Endothelial cell (in vitro differentiated cells): Measurements from ENCODE around the gene DLX6. TPM values are rescaled to one million over a fixed set of nuclear protein-coding genes. Genes with fewer than 3 reads are reported as not detected.
"Not testable (repeated sequence)": the region's sequence is repeated elsewhere in the genome, so short reads cannot be mapped to it uniquely, and the experiment has no call there.

Experiments used
- DNase-seq: peaks from one replicate; pipeline ENCODE4 v3.0.0; 2021; ENCODE audit warnings: low spot score
- H3K27ac Mint-ChIP-seq: one replicate; pipeline ENCODE4 v1.8.0; 2021; ENCODE audit warnings: mixed read lengths, inconsistent platforms; ENCODE audit not compliant: unreplicated experiment
- H3K27me3 Mint-ChIP-seq: one replicate; pipeline ENCODE4 v1.8.0; 2021; ENCODE audit warnings: mild to moderate bottlenecking, moderate library complexity, mixed read lengths, inconsistent platforms; ENCODE audit not compliant: unreplicated experiment
- H3K36me3 Mint-ChIP-seq: one replicate; pipeline ENCODE4 v1.8.0; 2021; ENCODE audit warnings: mild to moderate bottlenecking, low read depth, mixed read lengths, inconsistent platforms; ENCODE audit not compliant: unreplicated experiment
- H3K4me1 Mint-ChIP-seq: one replicate; pipeline ENCODE4 v1.8.0; 2021; ENCODE audit warnings: mild to moderate bottlenecking, mixed read lengths, inconsistent platforms; ENCODE audit not compliant: unreplicated experiment
- H3K4me3 Mint-ChIP-seq: one replicate; pipeline ENCODE4 v1.8.0; 2021; ENCODE audit warnings: mild to moderate bottlenecking, mixed read lengths, inconsistent platforms; ENCODE audit not compliant: unreplicated experiment
- H3K9me3 Mint-ChIP-seq: one replicate; pipeline ENCODE4 v1.8.0; 2021; ENCODE audit warnings: mixed read lengths, inconsistent platforms; ENCODE audit not compliant: unreplicated experiment
- CTCF ChIP-seq: fragments of 200-600 bp; sonication (generic); IDR thresholded peaks from one replicate; pipeline ENCODE4 v1.5.0; 2021; ENCODE audit warnings: antibody characterized with exemption; ENCODE audit not compliant: unreplicated experiment
- total RNA-seq: library from RNA; stranded (reverse); fragmentation: NEBNext Ultra II Directional; extraction: Animal tissue kit (Norgen Biotek cat#: 25700); gene quantifications from one replicate; pipeline ENCODE4 v1.2.1, GENCODE V29; 2021; ENCODE audit not compliant: unreplicated experiment

The DLX6 gene
- total RNA-seq, 1 donor from 2014 or later, result not detected

GRCh38 chr7:97027427-97028234 lies 22.3 kb downstream of the DLX6 start:
- H3K9me3 Mint-ChIP-seq, result no peaks in the 10 kb centered on the region
- no peak overlapping the region for H3K27ac Mint-ChIP-seq
- peak overlapping the region; percentile 83 for H3K4me3 Mint-ChIP-seq
- DNase-seq, result peak; percentile 77
- H3K36me3 Mint-ChIP-seq, result no peaks in the 10 kb centered on the region
- peak; percentile 81 for TF ChIP-seq CTCF
- H3K27me3 Mint-ChIP-seq, result peaks cover 18% of the 10 kb centered on the region
- H3K4me1 Mint-ChIP-seq, result peaks cover 37% of the 10 kb centered on the region

- H3K4me3 Mint-ChIP-seq, H3K27me3 Mint-ChIP-seq, H3K4me1 Mint-ChIP-seq, H3K27ac Mint-ChIP-seq, H3K36me3 Mint-ChIP-seq, H3K9me3 Mint-ChIP-seq, DNase-seq: not testable (repeated sequence)
Measured at GRCh38 chr7:97034213-97034852, 29.0 kb downstream of the DLX6 start.

GRCh38 chr7:97039374-97040065 lies 34.2 kb downstream of the DLX6 start:
- DNase-seq, result no peak
- TF ChIP-seq CTCF, result no peak
- no peak overlapping the region for H3K27ac Mint-ChIP-seq
- peaks cover 2% of the 10 kb centered on the region for H3K27me3 Mint-ChIP-seq
- no peaks in the 10 kb centered on the region for H3K36me3 Mint-ChIP-seq
- no peaks in the 10 kb centered on the region for H3K9me3 Mint-ChIP-seq
- no peaks in the 10 kb centered on the region for H3K4me1 Mint-ChIP-seq
- H3K4me3 Mint-ChIP-seq, result no peak overlapping the region

- no peak for TF ChIP-seq CTCF
Measured at GRCh38 chr7:97043281-97043680, 37.9 kb downstream of the DLX6 start.

More at GRCh38 chr7:97043281-97043680, 37.9 kb downstream of the DLX6 start:
- Mint-ChIP-seq H3K4me3 (no peak overlapping the region), H3K27me3 (peaks cover 2% of the 10 kb centered on the region), H3K36me3 (no peaks in the 10 kb centered on the region), H3K9me3 (no peaks in the 10 kb centered on the region), H3K4me1 (no peaks in the 10 kb centered on the region), H3K27ac (no peak overlapping the region)
- no peak for DNase-seq

Other genes with a start within 250 kb of the DLX6 start
- 0.18 TPM for gene DLX5, start 19.3 kb downstream of the DLX6 start, total RNA-seq
- gene SDHAF3, start 112.1 kb downstream of the DLX6 start, total RNA-seq, result 6.7 TPM